Endothelial cell of umbilical vein (primary cell): ENCODE data around the gene KIR2DL1. TPM values are rescaled to one million over a fixed set of nuclear protein-coding genes. Genes with fewer than 3 reads are reported as not detected.

Experiments used
- BruUV-seq: library from RNA; stranded (reverse); fragments of 400-500 nt; replicated peaks from 2 replicates; lab custom pipeline; 2021; lab: Mats Ljungman, UMichigan
- CTCF ChIA-PET: fragments of 300-600, 350-600 bp; sonication (Branson Sonifier 250); formaldehyde crosslinking; loops from one replicate; lab custom pipeline; 2021; ENCODE audit warnings: antibody characterized with exemption, inconsistent platforms; lab: Charles Lee
- POLR2A ChIA-PET: fragments of 300-600, 350-600 bp; sonication (Branson Sonifier 250); formaldehyde crosslinking; loops from one replicate; lab custom pipeline; 2021; ENCODE audit warnings: antibody characterized with exemption, inconsistent platforms; lab: Charles Lee
- DNase-seq: peaks from one replicate; pipeline ENCODE4 v3.0.0-alpha.2; 2011; ENCODE audit warnings: low read depth, low spot score
- FAIRE-seq: peaks from 2 replicates; lab custom pipeline; 2011; peaks lifted over from hg19 to GRCh38; lab: Jason Lieb, UNC
- H2AFZ ChIP-seq: 2 replicates; pipeline ENCODE4 v1.6.0; 2012; ENCODE audit warnings: low read depth, low read length, control low read depth, inconsistent platforms
- H3K27ac ChIP-seq: 2 replicates; pipeline ENCODE4 v1.5.1; 2011; ENCODE audit warnings: low read depth, mild to moderate bottlenecking, control low read depth, low read length, moderate library complexity; ENCODE audit not compliant: insufficient read depth
- H3K27me3 ChIP-seq, 2 experiments: 2 replicates each; pipeline versions ENCODE4 v1.6.0 to v1.6.1; 2011; ENCODE audit warnings: low read length in 2 of 2, mixed read lengths in 1 of 2; ENCODE audit not compliant: control insufficient read depth in 2 of 2, insufficient read depth in 2 of 2
- H3K36me3 ChIP-seq, 2 experiments: 2 replicates in 1 of 2; 3 replicates in 1 of 2; pipeline ENCODE4 v1.5.1; 2011; ENCODE audit warnings: low read length in 2 of 2, mild to moderate bottlenecking in 1 of 2, moderate library complexity in 1 of 2; ENCODE audit not compliant: control insufficient read depth in 2 of 2, insufficient read depth in 2 of 2; ENCODE audit errors: extremely low read depth in 1 of 2
- H3K4me1 ChIP-seq: 3 replicates; pipeline ENCODE4 v1.5.1; 2011; ENCODE audit warnings: mild to moderate bottlenecking, low read length; ENCODE audit not compliant: control insufficient read depth, insufficient read depth; ENCODE audit errors: extremely low read depth
- H3K4me2 ChIP-seq: 2 replicates; pipeline ENCODE4 v1.6.1; 2011; ENCODE audit warnings: low read length, control low read depth, mixed read lengths; ENCODE audit not compliant: insufficient read depth
- H3K4me3 ChIP-seq, 3 experiments: fragments of 200-600 bp in 1 of 3; sonication (generic), shearing (Covaris generic) in 1 of 3; replicated peaks in 1 of 3; 2 replicates each; pipeline ENCODE4 v1.5.1; 2011 to 2016; ENCODE audit warnings: control low read depth in 3 of 3, low read length in 3 of 3, mild to moderate bottlenecking in 2 of 3, inconsistent platforms in 1 of 3, low read depth in 1 of 3, moderate library complexity in 1 of 3; ENCODE audit not compliant: insufficient read depth in 1 of 3
- H3K79me2 ChIP-seq: 2 replicates; pipeline ENCODE4 v1.6.0; 2012; ENCODE audit warnings: low read length, inconsistent platforms; ENCODE audit not compliant: control insufficient read depth, insufficient read depth
- H3K9ac ChIP-seq: replicated peaks from 2 replicates; pipeline ENCODE3; 2011; ENCODE audit warnings: low read length, control low read depth; ENCODE audit not compliant: insufficient read depth; ENCODE audit errors: extremely low read depth
- H3K9me1 ChIP-seq: replicated peaks from 3 replicates; pipeline ENCODE4 v1.6.0; 2011; ENCODE audit warnings: mild to moderate bottlenecking, low read length; ENCODE audit not compliant: control insufficient read depth, insufficient read depth; ENCODE audit errors: extremely low read depth
- H3K9me3 ChIP-seq: replicated peaks from 2 replicates; pipeline ENCODE4 v1.5.1; 2012; ENCODE audit warnings: low read length, inconsistent platforms; ENCODE audit not compliant: control insufficient read depth, insufficient read depth
- H4K20me1 ChIP-seq: replicated peaks from 2 replicates; pipeline ENCODE3; 2011; ENCODE audit warnings: mild to moderate bottlenecking, low read length; ENCODE audit not compliant: control insufficient read depth, insufficient read depth; ENCODE audit errors: extremely low read depth
- CTCF ChIP-seq, 2 donors: IDR thresholded peaks; 1 replicate in 1 of 2; 2 replicates in 1 of 2; pipeline ENCODE4 v1.5.1; 2011; ENCODE audit warnings: low read length in 2 of 2, mild to moderate bottlenecking in 2 of 2, moderate library complexity in 2 of 2, control low read depth in 1 of 2, inconsistent platforms in 1 of 2, low read depth in 1 of 2; ENCODE audit not compliant: insufficient read depth in 1 of 2; ENCODE audit errors: extremely low read depth in 1 of 2
- EZH2 ChIP-seq: IDR thresholded peaks from 2 replicates; pipeline ENCODE4 v1.6.1; 2012; ENCODE audit warnings: borderline replicate concordance, low read depth, mild to moderate bottlenecking, moderate library complexity, low read length, inconsistent platforms; ENCODE audit not compliant: severe bottlenecking
- FOS ChIP-seq: IDR thresholded peaks from 2 replicates; pipeline ENCODE4 v1.6.1; 2011; ENCODE audit warnings: mild to moderate bottlenecking, low read length, moderate library complexity, borderline replicate concordance; ENCODE audit not compliant: insufficient read depth
- GATA2 ChIP-seq: IDR thresholded peaks from 2 replicates; pipeline ENCODE4 v1.7.0; 2011; ENCODE audit warnings: low read depth, mild to moderate bottlenecking, moderate library complexity, mixed read lengths, low read length; ENCODE audit not compliant: insufficient read length, insufficient read depth
- JUN ChIP-seq: IDR thresholded peaks from 2 replicates; pipeline ENCODE4 v1.6.1; 2011; ENCODE audit warnings: borderline replicate concordance, low read depth; ENCODE audit not compliant: insufficient read length, insufficient read depth
- MAX ChIP-seq: IDR thresholded peaks from 2 replicates; pipeline ENCODE4 v1.6.1; 2011; ENCODE audit not compliant: insufficient read depth, insufficient read length
- MYC ChIP-seq: IDR thresholded peaks from one replicate; pipeline ENCODE4 v1.6.1; 2011; ENCODE audit warnings: mild to moderate bottlenecking, low read depth, low read length
- POLR2A ChIP-seq: IDR thresholded peaks from 2 replicates; pipeline ENCODE4 v1.6.1; 2012; ENCODE audit warnings: low read depth, mild to moderate bottlenecking, control low read depth, low read length
- POLR2AphosphoS5 ChIP-seq: IDR thresholded peaks from 2 replicates; pipeline ENCODE4 v1.6.1; 2012; ENCODE audit warnings: low read depth, mild to moderate bottlenecking, control low read depth, low read length, moderate library complexity; ENCODE audit not compliant: insufficient read depth
- dilution Hi-C: fragments of 300-500 bp; cut with MboI; formaldehyde crosslinking; loops from one replicate; pipeline ENCODE4 v1.15.0; 2019; ENCODE audit warnings: low sequenced_read_pairs; ENCODE audit not compliant: extremely low pct_ligation_motif_present
- intact Hi-C: fragments of 100-400 bp; cut with micrococcal nuclease; formaldehyde crosslinking; loops from one replicate; pipeline ENCODE4 v1.10.0; 2022
- polyA plus RNA-seq, 4 experiments: library from polyadenylated mRNA; depleted of rRNA in 3 of 4; stranded (reverse) in 3 of 4; unstranded in 1 of 4; fragments of >200 nt; gene quantifications; 2 replicates each; pipeline versions ENCODE4 v1.2.1 to v1.2.3, GENCODE V29; 2011 to 2012; ENCODE audit warnings: missing spikeins in 1 of 4
- total RNA-seq: library from RNA; stranded (reverse); gene quantifications from 2 replicates; pipeline ENCODE4 v1.2.3, GENCODE V29; 2021

KIR2DL1 gene
- total and polyA plus RNA-seq, 2 donors (not counting 3 experiments of a cell fraction or from before 2014, with no cell fraction given): not detected

GRCh38 chr19:54804101-54804500 is 34.5 kb downstream of the KIR2DL1 start:
- dilution Hi-C loops (no loop called here), intact Hi-C loops (no loop called here)
- ChIA-PET CTCF (no interaction called here), POLR2A (no interaction called here)
- Histone ChIP-seq H3K4me2 (no peak overlapping the region), H3K27me3 (no peaks in the 10 kb centered on the region), H3K9ac (no peak overlapping the region), H3K9me3 (peaks cover under 1% of the 10 kb centered on the region), H3K27ac (no peak overlapping the region), H3K79me2 (no peaks in the 10 kb centered on the region), H3K36me3 (no peaks in the 10 kb centered on the region), H3K4me3 (no peak overlapping the region), H3K9me1 (no peaks in the 10 kb centered on the region), H3K4me1 (no peaks in the 10 kb centered on the region), H2AFZ (no peak overlapping the region), H4K20me1 (no peaks in the 10 kb centered on the region)
- no peak for TF ChIP-seq JUN
- BruUV-seq: no TSS peak
- FAIRE-seq (no peak), DNase-seq (no peak)

GRCh38 chr19:54804571-54804970 is 35.0 kb downstream of the KIR2DL1 start:
- no peak overlapping the region for H2AFZ ChIP-seq
- no peaks in the 10 kb centered on the region for H3K9me1 ChIP-seq
- H3K4me1 ChIP-seq: no peaks in the 10 kb centered on the region
- TF ChIP-seq POLR2A (no peak), GATA2 (no peak), JUN (no peak), MYC (no peak), EZH2 (no peak), CTCF (IDR thresholded peaks at IDR 0.05; ENCODE audit: extremely low read depth in 1 of 2, insufficient read depth in 1 of 2, low read depth in 1 of 2, low read length in 2 of 2) (no peak), POLR2AphosphoS5 (no peak), MAX (no peak), FOS (no peak)
- H3K79me2 ChIP-seq: no peaks in the 10 kb centered on the region
- no TSS peak for BruUV-seq
- dilution Hi-C loops: no loop called here
- no peak overlapping the region for H3K4me3 ChIP-seq
- POLR2A ChIA-PET: no interaction called here
- no peaks in the 10 kb centered on the region for H4K20me1 ChIP-seq
- no peak overlapping the region for H3K27ac ChIP-seq
- H3K9ac ChIP-seq: no peak overlapping the region
- intact Hi-C loops: no loop called here
- no peak overlapping the region for H3K4me2 ChIP-seq
- no peaks in the 10 kb centered on the region for H3K27me3 ChIP-seq
- no peaks in the 10 kb centered on the region for H3K9me3 ChIP-seq
- FAIRE-seq (no peak), DNase-seq (no peak)
- no peaks in the 10 kb centered on the region for H3K36me3 ChIP-seq
- CTCF ChIA-PET: no interaction called here
